Nephron progenitor cell (in vitro differentiated cells): ENCODE data around the gene SRD5A1.
"Not testable (repeated sequence)": the region's sequence is repeated elsewhere in the genome, so short reads cannot be mapped to it uniquely, and the experiment has no call there.

Source experiments
- DNase-seq: peaks from one replicate; pipeline ENCODE4 v3.0.0; 2021
- H3K27ac Mint-ChIP-seq: 2 replicates; pipeline ENCODE4 v1.8.0; 2021; ENCODE audit warnings: mild to moderate bottlenecking, moderate library complexity, mixed read lengths
- H3K27me3 Mint-ChIP-seq: 2 replicates; pipeline ENCODE4 v1.8.0; 2021; ENCODE audit warnings: mild to moderate bottlenecking, low read depth, mixed read lengths; ENCODE audit not compliant: poor library complexity
- H3K36me3 Mint-ChIP-seq: 2 replicates; pipeline ENCODE4 v1.8.0; 2021; ENCODE audit warnings: low read depth, mixed read lengths
- H3K4me1 Mint-ChIP-seq: 2 replicates; pipeline ENCODE4 v1.8.0; 2021; ENCODE audit warnings: mixed read lengths
- H3K4me3 Mint-ChIP-seq: 2 replicates; pipeline ENCODE4 v1.8.0; 2021; ENCODE audit warnings: mild to moderate bottlenecking, moderate library complexity, mixed read lengths
- H3K9me3 Mint-ChIP-seq: 2 replicates; pipeline ENCODE4 v1.8.0; 2021; ENCODE audit warnings: mild to moderate bottlenecking, moderate library complexity, mixed read lengths
- TF ChIP-seq, protein P1 (sequence below): fragments of 200-600 bp; sonication (generic); IDR thresholded peaks from 2 replicates; pipeline ENCODE4 v1.5.0; 2021; ENCODE audit warnings: antibody characterized with exemption

The SRD5A1 gene

DNA sequence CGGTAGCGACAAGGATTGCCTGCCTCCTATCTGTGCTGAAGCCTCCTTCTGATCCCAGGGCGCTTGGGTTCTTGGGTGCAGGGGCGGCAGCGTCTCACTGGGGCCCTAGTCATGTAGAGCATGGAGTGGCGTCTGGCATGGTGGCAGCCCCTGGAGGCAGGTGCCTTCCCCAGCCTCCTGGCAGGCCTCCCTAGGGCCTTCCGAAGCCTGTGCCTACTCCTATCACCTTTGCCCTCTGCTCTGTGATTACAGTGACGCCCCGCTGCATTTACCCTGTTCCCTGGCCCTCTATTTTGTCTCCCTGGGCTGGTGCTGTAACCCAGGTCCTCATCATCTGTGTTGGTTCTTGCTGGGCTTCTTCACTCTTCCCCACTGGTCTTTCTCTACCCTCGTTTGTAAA, 3.8 kb downstream of the SRD5A1 start:
- Mint-ChIP-seq H3K9me3 (no peaks in the 10 kb centered on the region), H3K4me3 (peak overlapping the region; percentile 3), H3K4me1 (peaks cover 36% of the 10 kb centered on the region), H3K27me3 (peaks cover 3% of the 10 kb centered on the region), H3K27ac (peak overlapping the region; percentile 64), H3K36me3 (peaks cover 4% of the 10 kb centered on the region)
- TF ChIP-seq, protein P1, sequence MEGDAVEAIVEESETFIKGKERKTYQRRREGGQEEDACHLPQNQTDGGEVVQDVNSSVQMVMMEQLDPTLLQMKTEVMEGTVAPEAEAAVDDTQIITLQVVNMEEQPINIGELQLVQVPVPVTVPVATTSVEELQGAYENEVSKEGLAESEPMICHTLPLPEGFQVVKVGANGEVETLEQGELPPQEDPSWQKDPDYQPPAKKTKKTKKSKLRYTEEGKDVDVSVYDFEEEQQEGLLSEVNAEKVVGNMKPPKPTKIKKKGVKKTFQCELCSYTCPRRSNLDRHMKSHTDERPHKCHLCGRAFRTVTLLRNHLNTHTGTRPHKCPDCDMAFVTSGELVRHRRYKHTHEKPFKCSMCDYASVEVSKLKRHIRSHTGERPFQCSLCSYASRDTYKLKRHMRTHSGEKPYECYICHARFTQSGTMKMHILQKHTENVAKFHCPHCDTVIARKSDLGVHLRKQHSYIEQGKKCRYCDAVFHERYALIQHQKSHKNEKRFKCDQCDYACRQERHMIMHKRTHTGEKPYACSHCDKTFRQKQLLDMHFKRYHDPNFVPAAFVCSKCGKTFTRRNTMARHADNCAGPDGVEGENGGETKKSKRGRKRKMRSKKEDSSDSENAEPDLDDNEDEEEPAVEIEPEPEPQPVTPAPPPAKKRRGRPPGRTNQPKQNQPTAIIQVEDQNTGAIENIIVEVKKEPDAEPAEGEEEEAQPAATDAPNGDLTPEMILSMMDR: no peak
- DNase-seq: no peak

DNA sequence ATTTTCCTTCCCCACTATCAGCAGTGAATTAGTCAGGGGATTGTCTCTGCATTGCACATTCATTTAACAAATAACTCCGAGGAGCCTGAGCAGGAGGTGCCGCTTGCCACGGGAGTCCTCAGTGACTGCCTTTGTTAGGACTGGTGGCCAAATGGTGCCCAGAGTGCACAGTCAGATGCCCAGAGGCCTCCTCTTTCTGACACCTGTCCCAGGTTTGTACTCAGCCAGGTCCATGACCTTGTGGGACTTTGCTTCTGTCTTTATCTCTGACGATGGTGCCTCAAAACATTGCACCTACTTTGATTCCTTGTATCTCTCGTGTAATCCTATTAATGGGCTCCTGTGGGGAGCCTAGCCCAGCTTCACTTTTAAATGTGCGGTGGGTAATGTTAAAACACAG, 4.3 kb downstream of the SRD5A1 start:
- H3K4me1 Mint-ChIP-seq: peaks cover 30% of the 10 kb centered on the region
- TF ChIP-seq, protein P1: no peak
- no peaks in the 10 kb centered on the region for H3K36me3 Mint-ChIP-seq
- H3K4me3 Mint-ChIP-seq: peak overlapping the region; percentile 3
- H3K27ac Mint-ChIP-seq: peak overlapping the region; percentile 64
- no peaks in the 10 kb centered on the region for H3K27me3 Mint-ChIP-seq
- DNase-seq: no peak
- no peaks in the 10 kb centered on the region for H3K9me3 Mint-ChIP-seq

DNA sequence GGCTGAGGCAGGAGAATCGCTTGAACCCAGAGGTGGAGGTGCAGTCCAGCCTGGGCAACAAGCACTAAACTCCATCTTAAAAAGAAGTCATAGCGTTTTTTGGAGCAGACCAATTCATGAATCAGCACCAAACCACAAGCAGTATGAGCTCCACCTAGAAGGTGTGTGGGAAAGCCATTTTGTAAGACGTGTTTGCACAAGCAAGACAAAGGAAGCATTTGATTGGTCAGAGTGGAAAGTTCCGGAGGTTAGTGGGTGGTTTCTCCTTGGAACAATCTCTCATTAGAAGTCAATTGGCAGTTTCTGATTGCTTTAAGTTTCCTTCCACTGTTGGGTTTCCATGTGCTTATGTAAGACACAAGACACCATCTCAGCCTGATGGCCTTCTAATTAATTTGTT, 5.0 kb downstream of the SRD5A1 start:
- H3K9me3 Mint-ChIP-seq: no peaks in the 10 kb centered on the region
- H3K4me1 Mint-ChIP-seq: peaks cover 30% of the 10 kb centered on the region
- H3K27me3 Mint-ChIP-seq: no peaks in the 10 kb centered on the region
- TF ChIP-seq, protein P1: no peak
- no peak for DNase-seq
- H3K27ac Mint-ChIP-seq: no peak overlapping the region
- H3K36me3 Mint-ChIP-seq: no peaks in the 10 kb centered on the region
- H3K4me3 Mint-ChIP-seq: no peak overlapping the region

DNA sequence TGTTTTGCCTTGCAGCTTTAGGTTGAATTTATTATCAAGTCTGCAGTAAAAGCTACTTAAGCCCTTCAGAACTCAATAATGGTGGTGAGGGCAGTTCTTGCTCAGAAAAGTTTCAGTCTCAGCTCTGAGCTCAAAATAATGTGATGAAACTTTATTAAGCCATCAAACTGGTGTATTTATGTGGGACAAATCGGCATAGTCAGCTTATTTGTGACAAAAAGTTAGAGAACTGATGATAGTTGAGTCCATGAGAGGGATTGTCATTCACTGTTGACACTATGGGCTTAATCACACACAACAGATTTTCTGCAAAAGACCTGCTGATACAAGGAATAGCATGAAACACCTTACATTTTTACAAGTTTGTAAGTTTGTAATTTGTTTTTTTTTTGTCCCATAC, 9.4 kb downstream of the SRD5A1 start:
- Mint-ChIP-seq H3K4me1 (peaks cover 12% of the 10 kb centered on the region), H3K9me3 (peaks cover 14% of the 10 kb centered on the region)
- TF ChIP-seq, protein P1: no peak

DNA sequence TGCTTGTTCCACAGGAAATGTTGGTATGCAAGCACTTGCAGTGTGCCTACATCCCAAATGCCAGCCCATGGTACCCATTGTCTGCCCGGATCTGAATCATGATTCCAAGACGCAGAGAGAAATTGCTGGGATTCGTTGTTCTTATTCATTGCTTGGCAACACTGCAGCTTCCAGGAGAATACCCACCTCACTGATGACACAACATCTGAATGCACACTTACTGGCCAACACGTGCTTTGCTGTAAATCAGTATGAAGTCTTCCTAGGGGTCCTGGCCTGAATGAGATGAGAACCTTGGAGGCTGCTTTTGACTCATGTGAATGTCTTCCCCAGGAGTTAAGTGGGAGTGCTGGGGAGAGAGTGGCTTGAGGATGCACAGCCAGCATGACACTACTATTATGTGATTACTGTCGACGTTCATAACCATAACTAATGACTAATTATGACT, 11.6 kb downstream of the SRD5A1 start:
- Mint-ChIP-seq H3K27ac (no peak overlapping the region), H3K4me3 (no peak overlapping the region), H3K27me3 (no peaks in the 10 kb centered on the region), H3K4me1 (peaks cover 14% of the 10 kb centered on the region), H3K36me3 (peaks cover 49% of the 10 kb centered on the region), H3K9me3 (peaks cover 28% of the 10 kb centered on the region)
- TF ChIP-seq, protein P1: no peak
- DNase-seq: no peak

More for the DNA sequence above, 9.4 kb downstream of the SRD5A1 start:
- H3K27ac Mint-ChIP-seq: no peak overlapping the region
- H3K36me3 Mint-ChIP-seq: peaks cover 30% of the 10 kb centered on the region
- no peak for DNase-seq
- no peaks in the 10 kb centered on the region for H3K27me3 Mint-ChIP-seq
- H3K4me3 Mint-ChIP-seq: no peak overlapping the region

DNA sequence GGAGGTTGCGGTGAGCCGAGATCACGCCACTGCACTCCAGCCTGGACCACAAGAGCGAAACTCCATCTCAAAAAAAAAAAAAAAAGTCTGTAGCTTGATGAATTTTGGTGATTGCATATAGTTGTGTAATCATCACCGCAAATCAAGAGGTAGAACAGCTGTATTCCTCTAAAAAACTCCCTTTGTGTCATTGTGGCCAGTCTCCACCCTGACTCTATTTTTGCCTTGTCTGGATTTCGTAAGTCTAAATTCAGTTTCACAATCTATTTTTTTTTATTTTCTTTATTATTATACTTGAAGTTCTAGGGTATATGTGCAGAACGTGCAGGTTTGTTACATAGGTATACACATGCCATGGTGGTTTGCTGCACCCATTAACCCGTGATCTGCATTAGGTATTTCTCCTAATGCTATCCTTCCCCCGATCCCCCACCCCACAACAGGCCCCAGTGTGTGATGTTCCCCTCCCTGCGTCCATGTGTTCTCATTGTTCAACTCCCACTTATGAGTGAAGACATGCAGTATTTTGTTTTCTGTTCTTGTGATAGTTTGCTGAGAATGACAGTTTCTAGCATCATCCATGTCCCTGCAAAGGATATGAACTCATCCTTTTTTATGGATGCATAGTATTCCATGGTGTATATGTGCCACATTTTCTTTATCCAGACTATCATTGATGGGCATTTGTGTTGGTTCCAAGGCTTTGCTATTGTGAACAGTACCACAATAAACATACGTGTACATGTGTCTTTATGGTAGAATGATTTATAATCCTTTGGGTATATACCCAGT, 12.5 kb downstream of the SRD5A1 start:
- not testable (repeated sequence) for H3K4me3 Mint-ChIP-seq, H3K27me3 Mint-ChIP-seq, H3K27ac Mint-ChIP-seq, DNase-seq
- Mint-ChIP-seq H3K36me3 (peaks cover 54% of the 10 kb centered on the region), H3K9me3 (peaks cover 31% of the 10 kb centered on the region), H3K4me1 (peaks cover 14% of the 10 kb centered on the region)
